Subcutaneous abdominal adipose tissue (tissue), 5 donors: ENCODE data around the gene CGB3.

Experiments used
- H3K27ac ChIP-seq: one replicate; pipeline ENCODE4 v1.7.0; 2013; ENCODE audit warnings: low read depth, mild to moderate bottlenecking, inconsistent platforms, low read length, moderate library complexity
- H3K27me3 ChIP-seq, 5 donors: one replicate each; pipeline ENCODE4 v1.7.0; 2013; ENCODE audit warnings: low read length in 5 of 5, inconsistent platforms in 1 of 5; ENCODE audit not compliant: control insufficient read depth in 5 of 5, insufficient read depth in 4 of 5
- H3K36me3 ChIP-seq, 5 donors: one replicate each; pipeline ENCODE4 v1.7.0; 2013; ENCODE audit warnings: low read length in 5 of 5; ENCODE audit not compliant: control insufficient read depth in 5 of 5, insufficient read depth in 5 of 5
- H3K4me1 ChIP-seq, 5 donors: one replicate each; pipeline ENCODE4 v1.7.0; 2013; ENCODE audit warnings: low read length in 5 of 5, mild to moderate bottlenecking in 3 of 5, moderate library complexity in 1 of 5; ENCODE audit not compliant: control insufficient read depth in 5 of 5, insufficient read depth in 5 of 5
- H3K4me3 ChIP-seq, 5 donors: one replicate each; pipeline ENCODE4 v1.7.0; 2013; ENCODE audit warnings: low read length in 5 of 5, low read depth in 1 of 5
- H3K9ac ChIP-seq, 5 donors: one replicate each; pipeline ENCODE4 v1.7.0; 2013; ENCODE audit warnings: low read length in 5 of 5, mild to moderate bottlenecking in 4 of 5, moderate library complexity in 3 of 5
- H3K9me3 ChIP-seq, 5 donors: one replicate each; pipeline ENCODE4 v1.7.0; 2013; ENCODE audit warnings: low read length in 5 of 5; ENCODE audit not compliant: control insufficient read depth in 5 of 5
- donor health status: healthy.
- donor health status: healthy.
- donor health status: healthy.
- donor health status: healthy.
- donor health status: healthy.

Gene CGB3

DNA sequence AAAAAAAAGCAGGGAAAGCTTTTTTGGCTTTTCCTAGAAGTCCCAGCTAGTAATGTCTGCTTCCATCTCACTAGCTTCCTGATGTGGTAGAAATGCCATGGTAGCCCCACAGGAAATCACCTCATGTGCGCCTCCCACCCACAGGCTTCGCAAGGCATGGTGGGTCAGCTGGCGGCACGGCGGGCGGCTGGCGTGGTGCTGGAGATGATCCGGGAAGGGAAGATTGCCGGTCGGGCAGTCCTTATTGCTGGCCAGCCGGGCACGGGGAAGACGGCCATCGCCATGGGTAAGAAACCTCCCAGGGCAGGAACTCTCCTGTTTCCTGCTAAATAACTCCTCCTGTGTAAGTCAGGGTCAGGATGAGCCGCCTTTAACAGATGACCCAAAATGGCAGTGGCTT, 20.0 kb downstream of the CGB3 start:
- Histone ChIP-seq H3K27ac (no peak overlapping the region), H3K4me1 (no peaks in the 10 kb centered on the region), H3K4me3 (no peak overlapping the region), H3K27me3 (no peaks in the 10 kb centered on the region), H3K9ac (no peak overlapping the region), H3K9me3 (no peaks in the 10 kb centered on the region), H3K36me3 (peaks cover 3 to 59% (median 42%) of the 10 kb centered on the region in 5 donors)

DNA sequence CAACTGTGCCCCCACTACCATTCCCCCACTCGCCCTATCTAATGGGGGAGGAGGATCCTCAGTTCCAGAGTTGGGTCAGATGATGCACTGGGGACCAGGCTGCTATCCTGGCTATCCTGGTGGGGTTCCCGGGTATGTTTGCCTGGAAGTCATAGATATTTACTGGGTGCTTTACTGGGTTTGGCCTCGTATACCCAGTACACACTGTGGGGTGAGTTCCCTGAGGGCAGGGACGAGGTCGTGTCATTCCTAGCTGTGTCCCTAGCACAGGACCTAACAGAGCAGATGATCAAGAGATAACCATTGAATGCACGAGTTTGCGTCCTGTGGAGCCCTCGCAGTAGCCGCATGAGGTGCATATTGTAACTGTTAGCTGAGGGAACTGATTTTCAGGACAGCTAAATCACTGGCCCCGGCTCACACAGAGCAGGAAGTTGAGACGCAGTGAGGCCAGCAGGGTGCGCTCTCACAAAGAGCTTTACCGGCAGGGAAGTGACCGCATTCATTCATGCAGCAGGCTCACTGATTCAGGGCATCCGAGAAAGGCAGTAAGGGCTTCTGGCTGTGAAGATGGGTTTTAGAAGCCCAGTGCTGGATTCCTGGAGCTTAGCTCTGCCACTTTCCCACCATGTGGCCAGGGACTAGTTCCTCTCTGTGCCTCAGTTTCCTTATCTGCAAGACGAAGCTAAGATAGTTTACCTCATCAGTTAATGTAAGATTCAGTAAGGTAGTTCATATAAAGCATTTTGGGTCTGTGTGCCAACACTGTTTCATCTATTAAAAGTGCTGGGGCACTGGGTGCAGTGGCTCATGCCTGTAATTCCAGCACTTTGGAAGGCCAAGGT, 24.4 kb downstream of the CGB3 start:
- H3K9ac ChIP-seq, result no peak overlapping the region
- no peaks in the 10 kb centered on the region for H3K27me3 ChIP-seq
- peaks cover 0 to 3% (median 0%) of the 10 kb centered on the region in 5 donors for H3K4me1 ChIP-seq
- H3K27ac ChIP-seq, result no peak overlapping the region
- peaks cover 0 to 29% (median 13%) of the 10 kb centered on the region in 5 donors for H3K36me3 ChIP-seq
- no peaks in the 10 kb centered on the region for H3K9me3 ChIP-seq
- no peak overlapping the region for H3K4me3 ChIP-seq

GRCh38 chr19:48997972-48998371, 26.2 kb downstream of the CGB3 start:
- Histone ChIP-seq H3K4me3 (no peak overlapping the region), H3K4me1 (peaks cover 4 to 16% (median 9%) of the 10 kb centered on the region in 5 donors), H3K9me3 (no peaks in the 10 kb centered on the region), H3K36me3 (peaks cover 0 to 12% (median under 1%) of the 10 kb centered on the region in 5 donors), H3K27me3 (no peaks in the 10 kb centered on the region), H3K9ac (no peak overlapping the region), H3K27ac (no peak overlapping the region)

- Histone ChIP-seq H3K9ac (peak overlapping the region; percentile 71 to 99 (median 81)), H3K4me3 (peak overlapping the region; percentile 83 to 97 (median 96)), H3K27ac (peak overlapping the region; percentile 98), H3K9me3 (no peaks in the 10 kb centered on the region), H3K36me3 (peaks cover 0 to 7% (median 0%) of the 10 kb centered on the region in 5 donors), H3K27me3 (no peaks in the 10 kb centered on the region), H3K4me1 (peaks cover 6 to 52% (median 45%) of the 10 kb centered on the region in 5 donors)
Observed at GRCh38 chr19:48994035-48994386, 30.1 kb downstream of the CGB3 start.

- Histone ChIP-seq H3K9ac (peak within 1 kb of the TSS; percentile 71 to 99 (median 93)), H3K4me3 (peak within 1 kb of the TSS; percentile 91 to 97 (median 97)), H3K36me3 (peaks cover 0 to 13% (median 5%) of the 10 kb centered on the region in 5 donors), H3K9me3 (no peaks in the 10 kb centered on the region), H3K4me1 (peaks cover 6 to 52% (median 45%) of the 10 kb centered on the region in 5 donors), H3K27ac (peak within 1 kb of the TSS; percentile 98), H3K27me3 (no peaks in the 10 kb centered on the region)
Observed at GRCh38 chr19:48993175-48994034, 30.7 kb downstream of the CGB3 start, which contains the start of the genes GYS1 and RUVBL2. TSS of gene GYS1 (minus strand) at chr19:48993309. CDS start at chr19:48993112, 197 bp downstream. TSS of gene RUVBL2 (plus strand) at chr19:48993887. CDS start at chr19:48993912, 25 bp downstream.

- Histone ChIP-seq H3K9me3 (no peaks in the 10 kb centered on the region), H3K9ac (peak overlapping the region; percentile 71 to 99 (median 93)), H3K4me1 (peaks cover 6 to 52% (median 45%) of the 10 kb centered on the region in 5 donors), H3K27me3 (no peaks in the 10 kb centered on the region), H3K36me3 (peaks cover 0 to 18% (median 10%) of the 10 kb centered on the region in 5 donors), H3K4me3 (peak overlapping the region; percentile 91 to 97 (median 97)), H3K27ac (peak overlapping the region; percentile 98)
Observed at GRCh38 chr19:48992581-48993174, 31.5 kb downstream of the CGB3 start.

DNA sequence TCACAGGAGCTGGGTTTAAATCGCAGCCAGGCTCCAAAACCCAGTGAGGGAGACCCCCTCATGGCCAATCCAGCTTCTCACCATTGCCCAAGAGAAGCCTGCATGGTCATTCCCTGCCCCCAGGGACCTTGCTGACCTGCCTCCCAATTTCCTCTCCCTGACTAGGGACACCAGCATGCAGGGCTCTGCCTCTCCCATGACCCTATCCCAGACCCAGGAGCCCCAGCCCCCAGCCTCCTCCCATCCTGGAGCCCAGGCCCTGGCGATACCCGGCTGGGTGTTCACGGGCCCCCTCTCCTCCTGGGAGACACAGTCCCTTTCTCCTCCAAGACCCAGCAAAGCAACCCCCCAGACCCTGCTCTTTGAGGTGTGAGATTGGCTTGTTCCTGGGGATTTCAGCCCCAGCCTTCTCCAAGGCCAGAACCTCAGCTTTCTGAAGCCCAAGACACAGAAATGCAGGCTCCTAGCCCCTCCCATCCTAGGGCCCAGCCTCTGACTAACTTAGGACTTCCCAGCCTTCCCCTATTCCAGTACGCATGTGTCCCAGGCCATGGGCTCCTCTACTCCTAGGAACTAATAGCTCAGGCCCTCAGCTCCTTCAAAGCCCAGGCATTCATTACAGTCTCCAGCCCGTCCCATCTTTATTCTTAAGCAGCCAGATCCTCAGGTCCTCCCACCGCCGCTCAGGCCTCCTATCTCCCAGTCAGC, 32.1 kb downstream of the CGB3 start:
- Histone ChIP-seq H3K9ac (peak overlapping the region; percentile 71 to 99 (median 93)), H3K4me3 (peak overlapping the region; percentile 91 to 97 (median 97)), H3K9me3 (no peaks in the 10 kb centered on the region), H3K36me3 (peaks cover 0 to 20% (median 13%) of the 10 kb centered on the region in 5 donors), H3K27ac (peak overlapping the region; percentile 98), H3K27me3 (no peaks in the 10 kb centered on the region), H3K4me1 (peaks cover 6 to 52% (median 45%) of the 10 kb centered on the region in 5 donors)

GRCh38 chr19:48991011-48991609, 33.0 kb downstream of the CGB3 start:
- H3K27ac ChIP-seq, result peak overlapping the region; percentile 98
- H3K4me3 ChIP-seq, result peak overlapping the region in 4 of 5 donors; percentile 91 to 97 (median 97)
- peaks cover 0 to 25% (median 16%) of the 10 kb centered on the region in 5 donors for H3K36me3 ChIP-seq
- H3K4me1 ChIP-seq, result peaks cover 6 to 59% (median 50%) of the 10 kb centered on the region in 5 donors
- H3K27me3 ChIP-seq, result no peaks in the 10 kb centered on the region
- no peaks in the 10 kb centered on the region for H3K9me3 ChIP-seq
- peak overlapping the region in 4 of 5 donors; percentile 86 to 99 (median 94) for H3K9ac ChIP-seq

DNA sequence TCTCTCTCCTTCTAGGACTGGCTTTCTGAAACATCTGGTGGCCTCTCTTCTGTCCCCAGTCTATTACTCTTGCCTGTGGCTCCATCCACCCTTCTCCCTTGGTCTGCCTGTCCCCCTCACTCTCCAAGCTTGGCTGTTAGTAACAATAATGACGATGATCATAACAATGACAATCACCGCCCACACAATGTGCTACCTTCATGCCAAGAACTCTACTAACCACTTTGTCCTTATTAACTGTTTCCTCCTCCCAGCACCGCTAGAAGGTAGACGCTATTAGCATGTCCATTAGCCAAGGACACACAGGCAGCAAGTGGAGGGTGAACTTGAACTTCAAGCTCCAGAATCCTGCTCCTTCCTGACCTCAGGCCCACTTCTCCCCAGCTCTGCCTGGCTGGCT, 33.7 kb downstream of the CGB3 start:
- Histone ChIP-seq H3K27ac (peak overlapping the region; percentile 98), H3K4me3 (peak overlapping the region in 1 of 5 donors; percentile 53), H3K4me1 (peaks cover 6 to 64% (median 54%) of the 10 kb centered on the region in 5 donors), H3K36me3 (peaks cover 0 to 32% (median 23%) of the 10 kb centered on the region in 5 donors), H3K9ac (peak overlapping the region in 2 of 5 donors; percentile 54 to 95), H3K27me3 (no peaks in the 10 kb centered on the region), H3K9me3 (no peaks in the 10 kb centered on the region)
